ENCODE results near the gene VWA8.

GRCh38 chr13:42001580-42001979, 40.7 kb upstream of the VWA8 start:
- no peak for TF ChIP-seq CTCF (IDR thresholded peaks at IDR 0.05)
- TF ChIP-seq POLR2A (IDR thresholded peaks at IDR 0.05) = no peak

Measured in thyroid gland (tissue), 4 donors.